B cell (primary cell): ENCODE measurements around the gene AICDA. TPM values are rescaled to one million over a fixed set of nuclear protein-coding genes. Genes with fewer than 3 reads are reported as not detected.

Experiments
- ATAC-seq: fragments of 200-7000 bp; cut with Tn5 transposase; one replicate; pipeline ENCODE4 v1.10.0; 2021; ENCODE audit warnings: low read depth, mild to moderate bottlenecking, moderate number of reproducible peaks, moderate library complexity
- CTCF ChIA-PET: fragments of 350-600 bp; sonication (Branson Sonifier 250); formaldehyde crosslinking; loops from one replicate; lab custom pipeline; 2021; ENCODE audit warnings: antibody characterized with exemption, inconsistent platforms; lab: Charles Lee
- POLR2A ChIA-PET: fragments of 350-600 bp; sonication (Branson Sonifier 250); formaldehyde crosslinking; loops from one replicate; lab custom pipeline; 2021; ENCODE audit warnings: antibody characterized with exemption; lab: Charles Lee
- DNase-seq: peaks from one replicate; pipeline ENCODE4 v3.0.0; 2013
- H2AFZ ChIP-seq: 2 replicates; pipeline ENCODE4 v1.6.1; 2012; ENCODE audit warnings: mild to moderate bottlenecking, low read depth, low read length; ENCODE audit not compliant: insufficient read depth, poor library complexity, severe bottlenecking
- H3K27ac ChIP-seq, 2 donors: 1 replicate in 1 of 2; 2 replicates in 1 of 2; pipeline ENCODE4 v1.5.1; 2012 to 2013; ENCODE audit warnings: low read length in 2 of 2, mild to moderate bottlenecking in 2 of 2, moderate library complexity in 1 of 2
- H3K27me3 ChIP-seq, 4 experiments: fragments of 200-600 bp in 1 of 4; sonication (generic) in 1 of 4; replicated peaks in 1 of 4; 1 replicate in 2 of 4; 2 replicates in 2 of 4; pipeline versions ENCODE4 v1.6.1 to v1.7.0; 2013 to 2016; ENCODE audit warnings: low read length in 3 of 4, mild to moderate bottlenecking in 2 of 4, mixed read lengths in 1 of 4, moderate library complexity in 1 of 4; ENCODE audit not compliant: insufficient read depth in 4 of 4, control insufficient read depth in 3 of 4; ENCODE audit errors: control extremely low read depth in 1 of 4
- H3K36me3 ChIP-seq, 2 experiments: replicated peaks in 1 of 2; 1 replicate in 1 of 2; 2 replicates in 1 of 2; pipeline versions ENCODE4 v1.6.1 to v1.7.1; 2013; ENCODE audit warnings: low read length in 1 of 2; ENCODE audit not compliant: insufficient read depth in 2 of 2, control insufficient read depth in 1 of 2; ENCODE audit errors: control extremely low read depth in 1 of 2, extremely low read depth in 1 of 2
- H3K4me1 ChIP-seq, 2 donors: fragments of 200-600 bp in 1 of 2; sonication (generic) in 1 of 2; 1 replicate in 1 of 2; 2 replicates in 1 of 2; pipeline versions ENCODE4 v1.5.1 to v1.6.1; 2013 to 2017; ENCODE audit warnings: low read length in 2 of 2; ENCODE audit not compliant: control insufficient read depth in 2 of 2, insufficient read depth in 2 of 2
- H3K4me2 ChIP-seq: replicated peaks from 2 replicates; pipeline ENCODE3; 2012; ENCODE audit warnings: mild to moderate bottlenecking, low read depth, low read length; ENCODE audit not compliant: poor library complexity, severe bottlenecking
- H3K4me3 ChIP-seq, 5 experiments: fragments of 200-600 bp in 1 of 5; sonication (generic) in 1 of 5; 1 replicate in 3 of 5; 2 replicates in 2 of 5; pipeline versions ENCODE4 v1.5.1 to v1.7.0; 2011 to 2016; ENCODE audit warnings: low read length in 4 of 5, mild to moderate bottlenecking in 4 of 5, low read depth in 2 of 5, control low read depth in 1 of 5, moderate library complexity in 1 of 5; ENCODE audit not compliant: insufficient read depth in 1 of 5; ENCODE audit errors: control extremely low read depth in 1 of 5, extremely low read depth in 1 of 5
- H3K79me2 ChIP-seq: fragments of 200-600 bp; sonication (generic); one replicate; pipeline ENCODE4 v1.6.0; 2016; ENCODE audit warnings: low read length; ENCODE audit not compliant: control insufficient read depth, insufficient read depth
- H3K9ac ChIP-seq: fragments of 200-600 bp; sonication (generic); 2 replicates; pipeline ENCODE4 v1.6.1; 2017; ENCODE audit warnings: mild to moderate bottlenecking, low read length, moderate library complexity
- H3K9me3 ChIP-seq, 3 donors: one replicate each; pipeline versions ENCODE4 v1.6.1 to v1.7.1; 2013; ENCODE audit warnings: low read length in 2 of 3; ENCODE audit not compliant: control insufficient read depth in 2 of 3, insufficient read depth in 1 of 3; ENCODE audit errors: control extremely low read depth in 1 of 3
- H4K20me1 ChIP-seq: 2 replicates; pipeline ENCODE4 v1.6.0; 2012; ENCODE audit warnings: mild to moderate bottlenecking, low read length; ENCODE audit not compliant: insufficient read depth, control insufficient read depth, poor library complexity, severe bottlenecking
- H3K27ac Mint-ChIP-seq: one replicate; pipeline ENCODE4 v1.8.0; 2021; ENCODE audit warnings: mixed read lengths
- H3K27me3 Mint-ChIP-seq: one replicate; pipeline ENCODE4 v1.8.0; 2021; ENCODE audit warnings: mixed read lengths
- H3K4me1 Mint-ChIP-seq: one replicate; pipeline ENCODE4 v1.8.0; 2021; ENCODE audit warnings: mixed read lengths
- H3K4me3 Mint-ChIP-seq: one replicate; pipeline ENCODE4 v1.8.0; 2021; ENCODE audit warnings: mixed read lengths
- H3K9me3 Mint-ChIP-seq: one replicate; pipeline ENCODE4 v1.8.0; 2022; ENCODE audit warnings: mixed read lengths; ENCODE audit not compliant: insufficient read depth
- EZH2 ChIP-seq: IDR thresholded peaks from 2 replicates; pipeline ENCODE4 v1.6.1; 2012; ENCODE audit warnings: borderline replicate concordance, low read depth, mild to moderate bottlenecking, moderate library complexity, low read length; ENCODE audit not compliant: insufficient read depth, poor library complexity, severe bottlenecking
- WGBS: methylation state at CpG from one replicate; pipeline ENCODE4 v1.1.5; 2013; ENCODE audit warnings: missing lambda C conversion rate; ENCODE audit not compliant: insufficient coverage; 5-methylcytosine and 5-hydroxymethylcytosine counted together
- intact Hi-C: fragments of 100-400 bp; cut with micrococcal nuclease; formaldehyde crosslinking; loops from one replicate; pipeline ENCODE4 v1.10.0; 2022
- polyA plus RNA-seq: library from polyadenylated mRNA; depleted of rRNA; stranded (reverse); fragments of >200 nt; gene quantifications from 2 replicates; pipeline ENCODE4 v1.2.3, GENCODE V29; 2012
- total RNA-seq, 2 donors: library from RNA; stranded (reverse); fragments of 120-200 nt in 1 of 2; gene quantifications; 1 replicate in 1 of 2; 2 replicates in 1 of 2; pipeline versions ENCODE4 v1.2.3 to v1.2.4, GENCODE V29; 2013 to 2022
- TF ChIP-seq, protein P1 (sequence below): fragments of 200-600 bp; IDR thresholded peaks from one replicate; pipeline ENCODE4 v1.8.0; 2022; ENCODE audit warnings: antibody characterized with exemption, mild to moderate bottlenecking

The AICDA gene
- total and polyA plus RNA-seq, 2 donors (not counting 1 experiment from before 2014, with no cell fraction given): 0.94 to 1.0 TPM

- Histone ChIP-seq H3K4me3 (no peak overlapping the region), H3K9me3 (peaks cover 0 to 10% (median 7%) of the 10 kb centered on the region in 3 donors), H4K20me1 (no peaks in the 10 kb centered on the region), H3K27ac (no peak overlapping the region), H3K79me2 (no peaks in the 10 kb centered on the region), H3K4me2 (no peak overlapping the region), H3K27me3 (no peaks in the 10 kb centered on the region), H2AFZ (no peak overlapping the region), H3K36me3 (no peaks in the 10 kb centered on the region), H3K9ac (no peak overlapping the region), H3K4me1 (no peaks in the 10 kb centered on the region)
- Mint-ChIP-seq H3K27ac (no peak overlapping the region), H3K9me3 (peaks cover 7% of the 10 kb centered on the region), H3K27me3 (peaks cover 12% of the 10 kb centered on the region), H3K4me3 (no peak overlapping the region), H3K4me1 (no peaks in the 10 kb centered on the region)
- ChIA-PET CTCF (interaction anchor here (1.0 kb wide), 1 partner anchor 18 kb away, joined by 3 read pairs; no protein-coding TSS in a partner anchor), POLR2A (interaction anchor here (0.6 kb wide), 1 partner anchor 98 kb away, joined by 4 read pairs; no protein-coding TSS in a partner anchor)
- DNase-seq (no peak), ATAC-seq (no peak)
- TF ChIP-seq EZH2: no peak
- TF ChIP-seq, protein P1, sequence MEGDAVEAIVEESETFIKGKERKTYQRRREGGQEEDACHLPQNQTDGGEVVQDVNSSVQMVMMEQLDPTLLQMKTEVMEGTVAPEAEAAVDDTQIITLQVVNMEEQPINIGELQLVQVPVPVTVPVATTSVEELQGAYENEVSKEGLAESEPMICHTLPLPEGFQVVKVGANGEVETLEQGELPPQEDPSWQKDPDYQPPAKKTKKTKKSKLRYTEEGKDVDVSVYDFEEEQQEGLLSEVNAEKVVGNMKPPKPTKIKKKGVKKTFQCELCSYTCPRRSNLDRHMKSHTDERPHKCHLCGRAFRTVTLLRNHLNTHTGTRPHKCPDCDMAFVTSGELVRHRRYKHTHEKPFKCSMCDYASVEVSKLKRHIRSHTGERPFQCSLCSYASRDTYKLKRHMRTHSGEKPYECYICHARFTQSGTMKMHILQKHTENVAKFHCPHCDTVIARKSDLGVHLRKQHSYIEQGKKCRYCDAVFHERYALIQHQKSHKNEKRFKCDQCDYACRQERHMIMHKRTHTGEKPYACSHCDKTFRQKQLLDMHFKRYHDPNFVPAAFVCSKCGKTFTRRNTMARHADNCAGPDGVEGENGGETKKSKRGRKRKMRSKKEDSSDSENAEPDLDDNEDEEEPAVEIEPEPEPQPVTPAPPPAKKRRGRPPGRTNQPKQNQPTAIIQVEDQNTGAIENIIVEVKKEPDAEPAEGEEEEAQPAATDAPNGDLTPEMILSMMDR: no peak
- intact Hi-C loops: no loop called here
- 100% methylated on average over 3 of the region's 6 CpGs for WGBS
These were observed 50.3 kb downstream of the AICDA start for GRCh38 chr12:8562310-8562709.

- H3K4me1 Mint-ChIP-seq: no peaks in the 10 kb centered on the region
- H3K27ac ChIP-seq: no peak overlapping the region
- no peaks in the 10 kb centered on the region for H3K36me3 ChIP-seq
- H3K9me3 Mint-ChIP-seq: peaks cover 7% of the 10 kb centered on the region
- no peak overlapping the region for H3K4me2 ChIP-seq
- no peak overlapping the region for H2AFZ ChIP-seq
- ChIA-PET CTCF (interaction anchor here (1.5 kb wide), 1 partner anchor 17 kb away, joined by 5 read pairs; no protein-coding TSS in a partner anchor), POLR2A (no interaction called here)
- peaks cover 12% of the 10 kb centered on the region for H3K27me3 Mint-ChIP-seq
- no peak overlapping the region for H3K9ac ChIP-seq
- intact Hi-C loops: no loop called here
- DNase-seq (no peak), ATAC-seq (no peak)
- H3K79me2 ChIP-seq: no peaks in the 10 kb centered on the region
- WGBS: 100% methylated on average over 4 of the region's 4 CpGs
- H3K27me3 ChIP-seq: no peaks in the 10 kb centered on the region
- H3K27ac Mint-ChIP-seq: no peak overlapping the region
- no peaks in the 10 kb centered on the region for H3K4me1 ChIP-seq
- H4K20me1 ChIP-seq: no peaks in the 10 kb centered on the region
- H3K4me3 ChIP-seq: no peak overlapping the region
- H3K9me3 ChIP-seq: peaks cover 0 to 10% (median 5%) of the 10 kb centered on the region in 3 donors
- H3K4me3 Mint-ChIP-seq: no peak overlapping the region
- TF ChIP-seq EZH2: no peak
- TF ChIP-seq, protein P1: no peak
These were observed 51.6 kb downstream of the AICDA start for GRCh38 chr12:8561011-8561410.
